ENCODE measurements around the gene PKIG. TPM values are rescaled to one million over a fixed set of nuclear protein-coding genes. Genes with fewer than 3 reads are reported as not detected.

Gene PKIG
- total and polyA plus RNA-seq, 9 of the 15 experiments (the other 6 are each of a cell fraction or from before 2014, with no cell fraction given): 0.13 to 7.0 (median 4.7) TPM

GRCh38 chr20:44559302-44559701 lies 23.1 kb upstream of the PKIG start (continued):
- TF ChIP-seq ZNF318 (IDR thresholded peaks at IDR 0.05; ENCODE audit: borderline replicate concordance in 1 of 2, low read depth in 1 of 2) (no peak), TCF3 (CRISPR knock-in tag; IDR thresholded peaks at IDR 0.05) (no peak), PURB (CRISPR knock-in tag; IDR thresholded peaks at IDR 0.05; ENCODE audit: low read depth) (no peak), ATF1 (CRISPR knock-in tag; IDR thresholded peaks at IDR 0.05) (no peak), ATF1 (tag; IDR thresholded peaks at IDR 0.05) (no peak), FOXP4 (CRISPR knock-in tag; IDR thresholded peaks at IDR 0.05; ENCODE audit: borderline replicate concordance) (no peak), PCBP1 (IDR thresholded peaks at IDR 0.05; ENCODE audit: low read depth, low read length, poor library complexity, severe bottlenecking) (no peak), ZNF511 (CRISPR knock-in tag; IDR thresholded peaks at IDR 0.05) (no peak), ZBTB1 (CRISPR knock-in tag; IDR thresholded peaks at IDR 0.05; ENCODE audit: borderline replicate concordance, low read depth) (no peak), USF1 (CRISPR knock-in tag; IDR thresholded peaks at IDR 0.05) (no peak), NCOA1 (IDR thresholded peaks at IDR 0.05; ENCODE audit: low read depth) (no peak), PTTG1 (tag; IDR thresholded peaks at IDR 0.05; ENCODE audit: low read depth) (no peak), MTF1 (CRISPR knock-in tag; IDR thresholded peaks at IDR 0.05; ENCODE audit: borderline replicate concordance) (no peak), ZNF436 (CRISPR knock-in tag; IDR thresholded peaks at IDR 0.05) (no peak), CHD2 (IDR thresholded peaks at IDR 0.05; ENCODE audit: low read depth, low read length) (no peak), KLF13 (tag; IDR thresholded peaks at IDR 0.05; ENCODE audit: borderline replicate concordance, low read depth) (no peak), ZNF121 (CRISPR knock-in tag; conservative IDR thresholded peaks at IDR 0.05) (no peak), CBX3 (IDR thresholded peaks at IDR 0.05; ENCODE audit: borderline replicate concordance in 1 of 2, low read length in 2 of 2) (no peak)

Data from K562 (cell line).